ENCODE data around the gene DDX18. TPM values are rescaled to one million over a fixed set of nuclear protein-coding genes. Genes with fewer than 3 reads are reported as not detected.

Gene DDX18
- total and polyA plus RNA-seq, 4 donors = 16.3 to 34.4 (median 23.3) TPM

- Histone ChIP-seq H3K27ac (ENCODE audit: low read depth in 1 of 2, low read length in 2 of 2) (no peak overlapping the region), H3K4me3 (ENCODE audit: low read depth in 1 of 3, low read length in 3 of 3) (no peak overlapping the region), H3K4me1 (ENCODE audit: control insufficient read depth in 4 of 4, insufficient read depth in 4 of 4, low read length in 3 of 4) (no peaks in the 10 kb centered on the region), H3K27me3 (ENCODE audit: control insufficient read depth in 4 of 4, insufficient read depth in 4 of 4, low read length in 3 of 4) (peaks cover 0 to 6% (median 5%) of the 10 kb centered on the region in 4 donors), H3K9ac (ENCODE audit: low read depth in 1 of 2, low read length in 2 of 2) (no peak overlapping the region), H3K36me3 (ENCODE audit: control insufficient read depth in 4 of 4, insufficient read depth in 3 of 4, low read depth in 1 of 4, low read length in 3 of 4) (no peaks in the 10 kb centered on the region), H3K9me3 (ENCODE audit: control insufficient read depth in 4 of 4, low read length in 3 of 4) (peaks cover 0 to 1% (median 0%) of the 10 kb centered on the region in 4 donors)
- TF ChIP-seq HNF4A (conservative IDR thresholded peaks at IDR 0.05) = no peak
- TF ChIP-seq TAF1 (conservative IDR thresholded peaks at IDR 0.05) = no peak
- no peak for TF ChIP-seq RAD21 (IDR thresholded peaks at IDR 0.05)
- no peak for TF ChIP-seq FOXA1 (IDR thresholded peaks at IDR 0.05)
- no peak for TF ChIP-seq ATF3 (IDR thresholded peaks at IDR 0.05)
- no peak for TF ChIP-seq MAX (IDR thresholded peaks at IDR 0.05)
- no peak for TF ChIP-seq RXRA (IDR thresholded peaks at IDR 0.05)
- TF ChIP-seq YY1 (IDR thresholded peaks at IDR 0.05) = no peak
- no peak for TF ChIP-seq CTCF (IDR thresholded peaks at IDR 0.05; ENCODE audit: low read depth, low read length, missing input control)
- no peak for TF ChIP-seq SP1 (IDR thresholded peaks at IDR 0.05)
- TF ChIP-seq FOXA2 (IDR thresholded peaks at IDR 0.05) = no peak
- DNase-seq (ENCODE audit: low spot score) = no peak
- 49% methylated on average over 6 of the region's 6 CpGs for WGBS
These were observed 40.1 kb downstream of the DDX18 start for GRCh38 chr2:117854610-117855009.

- H3K36me3 ChIP-seq (ENCODE audit: control insufficient read depth in 4 of 4, insufficient read depth in 3 of 4, low read depth in 1 of 4, low read length in 3 of 4) = no peaks in the 10 kb centered on the region
- H3K4me3 ChIP-seq (ENCODE audit: low read depth in 1 of 3, low read length in 3 of 3) = no peak overlapping the region
- TF ChIP-seq HNF4A (conservative IDR thresholded peaks at IDR 0.05) (no peak), CTCF (IDR thresholded peaks at IDR 0.05; ENCODE audit: low read depth, low read length, missing input control) (no peak), TAF1 (conservative IDR thresholded peaks at IDR 0.05) (no peak), FOXA2 (IDR thresholded peaks at IDR 0.05) (no peak), GABPA (IDR thresholded peaks at IDR 0.05 in 1 of 2, conservative IDR thresholded peaks at IDR 0.05 in 1 of 2) (no peak), EGR1 (IDR thresholded peaks at IDR 0.05; ENCODE audit: low read depth in 2 of 2) (no peak), SP1 (IDR thresholded peaks at IDR 0.05) (no peak), RXRA (IDR thresholded peaks at IDR 0.05) (no peak), JUND (IDR thresholded peaks at IDR 0.05) (no peak), RAD21 (IDR thresholded peaks at IDR 0.05) (no peak), FOXA1 (IDR thresholded peaks at IDR 0.05) (no peak)
- H3K9me3 ChIP-seq (ENCODE audit: control insufficient read depth in 4 of 4, low read length in 3 of 4) = peaks cover 0 to 3% (median 0%) of the 10 kb centered on the region in 4 donors
- H3K9ac ChIP-seq (ENCODE audit: low read depth in 1 of 2, low read length in 2 of 2) = no peak overlapping the region
- WGBS = 68% methylated on average over 3 of the region's 3 CpGs
- no peaks in the 10 kb centered on the region for H3K4me1 ChIP-seq (ENCODE audit: control insufficient read depth in 4 of 4, insufficient read depth in 4 of 4, low read length in 3 of 4)
- no peak for DNase-seq (ENCODE audit: low spot score)
- H3K27ac ChIP-seq (ENCODE audit: low read depth in 1 of 2, low read length in 2 of 2) = no peak overlapping the region
- H3K27me3 ChIP-seq (ENCODE audit: control insufficient read depth in 4 of 4, insufficient read depth in 4 of 4, low read length in 3 of 4) = peaks cover 0 to 9% (median 3%) of the 10 kb centered on the region in 4 donors
These were observed 41.4 kb downstream of the DDX18 start for GRCh38 chr2:117855886-117856285.
